ENCODE results near the gene TGDS. TPM values are rescaled to one million over a fixed set of nuclear protein-coding genes. Genes with fewer than 3 reads are reported as not detected.

The TGDS gene
- total and polyA plus RNA-seq, 2 of the 8 experiments (the other 6 are each of a cell fraction or from before 2014, with no cell fraction given), result 11.6 to 11.8 TPM

GRCh38 chr13:94598281-94598680 is 2.3 kb upstream of the TGDS start:
- peaks cover 5 to 11% (median 8%) of the 10 kb centered on the region in 4 experiments for H3K27me3 ChIP-seq (replicated peaks in 1 of 4; ENCODE audit: control insufficient read depth in 3 of 4, extremely low read depth in 1 of 4, insufficient read depth in 3 of 4, low read length in 3 of 4)
- no peak for DNase-seq (ENCODE audit: low read depth in 1 of 2, low spot score in 2 of 2)
- H3K18ac ChIP-seq (ENCODE audit: extremely low read depth, low read length), result no peak overlapping the region
- peaks cover 6 to 33% of the 10 kb centered on the region in 2 experiments; a peak in 3 of 4 replicates for H3K79me2 ChIP-seq (ENCODE audit: control insufficient read depth in 1 of 2, insufficient read depth in 2 of 2, low read length in 2 of 2)
- ChIA-PET CTCF (ENCODE audit: partially characterized antibody) (interaction anchor here (0.7 kb wide), 1 partner anchor 465 kb away, joined by 4 read pairs; no protein-coding TSS in a partner anchor), POLR2A (ENCODE audit: partially characterized antibody) (no interaction called here)
- H4K5ac ChIP-seq (ENCODE audit: insufficient read length, low read depth, low read length), result no peak overlapping the region
- peaks cover 13% of the 10 kb centered on the region for H3K23me2 ChIP-seq (ENCODE audit: low read depth, low read length)
- no peak overlapping the region for H4K91ac ChIP-seq (replicated peaks; ENCODE audit: insufficient read length, low read length)
- FAIRE-seq, result no peak
- H3K27ac ChIP-seq (ENCODE audit: low read depth, low read length), result no peak overlapping the region
- no peak overlapping the region for H2BK20ac ChIP-seq (ENCODE audit: low read length)
- H2BK12ac ChIP-seq (ENCODE audit: low read depth, low read length), result no peak overlapping the region
- H3K4me2 ChIP-seq (ENCODE audit: insufficient read depth in 1 of 2, low read depth in 2 of 2, low read length in 2 of 2), result no peak overlapping the region
- peaks cover 1 to 8% (median 6%) of the 10 kb centered on the region in 4 experiments; a peak in 4 of 7 replicates for H3K4me1 ChIP-seq (replicated peaks in 1 of 4; ENCODE audit: control insufficient read depth in 3 of 4, insufficient read depth in 4 of 4, low read length in 3 of 4)
- 88% methylated on average over 3 of the region's 3 CpGs; no CpG with 5 or more reads in 1 of the 2 experiments for WGBS, 2 experiments (ENCODE audit: extremely low coverage in 1 of 2, insufficient coverage in 1 of 2, insufficient read length in 1 of 2, insufficient replicate concordance in 2 of 2, low coverage in 1 of 2, low lambda C conversion rate in 2 of 2, missing lambda C conversion rate in 1 of 2)
- H3K56ac ChIP-seq (replicated peaks; ENCODE audit: insufficient read length, low read depth, low read length), result no peak overlapping the region
- H3K79me1 ChIP-seq (ENCODE audit: low read depth, low read length), result peaks cover 5% of the 10 kb centered on the region; the same call in 1 of the 2 replicates
- H3K9me3 ChIP-seq (ENCODE audit: insufficient read depth in 2 of 2, low read depth in 1 of 2, low read length in 1 of 2), result peaks cover 4 to 8% of the 10 kb centered on the region in 2 experiments
- no peak overlapping the region for H3K23ac ChIP-seq (ENCODE audit: insufficient read length)
- H3K14ac ChIP-seq (ENCODE audit: insufficient read length), result no peak overlapping the region
- no peak overlapping the region for H2AFZ ChIP-seq (ENCODE audit: low read length)
- no peak overlapping the region for H2BK120ac ChIP-seq (replicated peaks; ENCODE audit: low read depth, low read length)
- H3K36me3 ChIP-seq (ENCODE audit: control insufficient read depth in 2 of 4, insufficient read depth in 4 of 4, low read length in 3 of 4), result peaks cover 0 to 5% (median 0%) of the 10 kb centered on the region in 4 experiments; a peak in 2 of 8 replicates
- no peak overlapping the region for H3K4me3 ChIP-seq (ENCODE audit: extremely low read depth in 1 of 4, insufficient read depth in 2 of 4, low read depth in 3 of 4, low read length in 4 of 4)
- H3K9ac ChIP-seq (replicated peaks in 1 of 4; ENCODE audit: extremely low read depth in 1 of 4, low read depth in 3 of 4, low read length in 3 of 4), result no peak overlapping the region
- H4K8ac ChIP-seq (ENCODE audit: extremely low read depth, insufficient read depth, low read length), result no peak overlapping the region
- no peak overlapping the region for H2BK15ac ChIP-seq (ENCODE audit: low read length)
- H2AK5ac ChIP-seq (ENCODE audit: low read depth, low read length), result no peak overlapping the region
- H4K20me1 ChIP-seq (replicated peaks in 1 of 2; ENCODE audit: control insufficient read depth in 1 of 2, insufficient read depth in 2 of 2, low read length in 2 of 2), result no peaks in the 10 kb centered on the region
- H2BK5ac ChIP-seq (ENCODE audit: low read depth, low read length), result no peak overlapping the region
- H3K4ac ChIP-seq (replicated peaks; ENCODE audit: insufficient read length, low read depth, low read length), result no peak overlapping the region
- TF ChIP-seq RNF2 (IDR thresholded peaks at IDR 0.05; ENCODE audit: borderline replicate concordance, low read depth, low read length, missing control alignments, poor library complexity, severe bottlenecking) (no peak), EZH2 (IDR thresholded peaks at IDR 0.05; ENCODE audit: low read depth, low read length, severe bottlenecking) (no peak), RFX5 (IDR thresholded peaks at IDR 0.05; ENCODE audit: borderline replicate concordance, low read depth, low read length) (no peak), ATF2 (IDR thresholded peaks at IDR 0.05; ENCODE audit: low read length) (no peak)

All from H1 (cell line).